Esophagus squamous epithelium (tissue), 4 donors: ENCODE measurements around the gene USP19.

ENCODE experiments used
- CTCF ChIP-seq, 6 experiments: fragments of 450-650 bp in 4 of 6; fragments of 200-600 bp in 2 of 6; sonication (generic) in 2 of 6; IDR thresholded peaks; one replicate each; pipeline ENCODE4 v1.5.1; 2016 to 2019; ENCODE audit warnings: antibody characterized with exemption in 6 of 6, mild to moderate bottlenecking in 4 of 6, moderate library complexity in 4 of 6
- POLR2A ChIP-seq, 4 donors: fragments of 450-650 bp; IDR thresholded peaks; one replicate each; pipeline ENCODE4 v1.6.1; 2017; ENCODE audit warnings: antibody characterized with exemption in 4 of 4, mild to moderate bottlenecking in 4 of 4, moderate library complexity in 3 of 4

- TF ChIP-seq CTCF (IDR thresholded peaks at IDR 0.05) (no peak), POLR2A (IDR thresholded peaks at IDR 0.05) (no peak)
Observed at GRCh38 chr3:49148159-49148558, 27.5 kb upstream of the USP19 start.
